Testis (tissue), 2 donors: ENCODE data around the gene LRRC8D.

Experiments used
- CTCF ChIP-seq, 3 experiments: fragments of 450-650 bp in 2 of 3; fragments of 200-600 bp in 1 of 3; sonication (generic) in 1 of 3; IDR thresholded peaks; one replicate each; pipeline ENCODE4 v1.5.1; 2016 to 2019; ENCODE audit warnings: antibody characterized with exemption in 3 of 3, mild to moderate bottlenecking in 2 of 3, moderate library complexity in 1 of 3
- POLR2A ChIP-seq: fragments of 450-650 bp; IDR thresholded peaks from one replicate; pipeline ENCODE4 v1.6.1; 2017; ENCODE audit warnings: antibody characterized with exemption, mild to moderate bottlenecking, moderate library complexity

GRCh38 chr1:89908273-89908671 is 87.4 kb downstream of the LRRC8D start:
- TF ChIP-seq CTCF (IDR thresholded peaks at IDR 0.05), result no peak
- TF ChIP-seq POLR2A, result no peak
